PFSK-1 (cell line): ENCODE measurements around the gene SLC4A4.

ENCODE experiments used
- FOXP2 ChIP-seq: optimal IDR thresholded peaks from 2 replicates; pipeline ENCODE3; 2011; ENCODE audit warnings: borderline replicate concordance, control low read depth, inconsistent platforms; ENCODE audit not compliant: insufficient read depth; ENCODE audit errors: extremely low read length, extremely low read depth
- POLR2AphosphoS5 ChIP-seq: IDR thresholded peaks from 2 replicates; pipeline ENCODE4 v1.6.1; 2012; ENCODE audit warnings: low read depth, mild to moderate bottlenecking, control low read depth, low read length, moderate library complexity
- SIN3A ChIP-seq: IDR thresholded peaks from 2 replicates; pipeline ENCODE4 v1.6.1; 2012; ENCODE audit warnings: mild to moderate bottlenecking, low read length, moderate library complexity, borderline replicate concordance; ENCODE audit not compliant: insufficient read depth
- TAF1 ChIP-seq: IDR thresholded peaks from 2 replicates; pipeline ENCODE4 v1.6.1; 2012; ENCODE audit warnings: low read length, control low read depth, borderline replicate concordance; ENCODE audit not compliant: insufficient read depth
- TF ChIP-seq, protein P1 (sequence below), 2 experiments: IDR thresholded peaks; 2 replicates each; pipeline versions ENCODE4 v1.6.1 to v1.8.0; 2011 to 2012; ENCODE audit warnings: low read depth in 2 of 2, low read length in 2 of 2, control low read depth in 1 of 2, inconsistent platforms in 1 of 2, mild to moderate bottlenecking in 1 of 2, moderate library complexity in 1 of 2; ENCODE audit not compliant: insufficient read depth in 1 of 2

Gene SLC4A4

DNA sequence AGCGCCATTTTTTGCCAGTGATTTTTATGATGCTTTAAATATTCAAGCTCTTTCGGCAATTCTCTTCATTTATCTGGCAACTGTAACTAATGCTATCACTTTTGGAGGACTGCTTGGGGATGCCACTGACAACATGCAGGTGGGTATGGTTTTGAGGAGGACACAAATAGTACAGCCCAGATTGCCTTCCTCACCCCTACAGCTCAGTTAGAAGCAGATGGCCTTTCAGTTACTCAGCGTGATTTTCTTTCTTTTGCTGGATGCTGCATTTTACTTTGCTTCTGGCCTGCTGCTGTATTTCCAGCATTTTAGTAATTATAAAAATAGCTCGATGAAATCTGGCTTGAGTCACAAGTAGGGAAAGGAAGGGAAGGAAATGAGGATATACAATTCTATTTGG lies 114.7 kb downstream of the SLC4A4 start:
- TF ChIP-seq POLR2AphosphoS5 = no peak
- no peak for TF ChIP-seq FOXP2
- TF ChIP-seq, protein P1, sequence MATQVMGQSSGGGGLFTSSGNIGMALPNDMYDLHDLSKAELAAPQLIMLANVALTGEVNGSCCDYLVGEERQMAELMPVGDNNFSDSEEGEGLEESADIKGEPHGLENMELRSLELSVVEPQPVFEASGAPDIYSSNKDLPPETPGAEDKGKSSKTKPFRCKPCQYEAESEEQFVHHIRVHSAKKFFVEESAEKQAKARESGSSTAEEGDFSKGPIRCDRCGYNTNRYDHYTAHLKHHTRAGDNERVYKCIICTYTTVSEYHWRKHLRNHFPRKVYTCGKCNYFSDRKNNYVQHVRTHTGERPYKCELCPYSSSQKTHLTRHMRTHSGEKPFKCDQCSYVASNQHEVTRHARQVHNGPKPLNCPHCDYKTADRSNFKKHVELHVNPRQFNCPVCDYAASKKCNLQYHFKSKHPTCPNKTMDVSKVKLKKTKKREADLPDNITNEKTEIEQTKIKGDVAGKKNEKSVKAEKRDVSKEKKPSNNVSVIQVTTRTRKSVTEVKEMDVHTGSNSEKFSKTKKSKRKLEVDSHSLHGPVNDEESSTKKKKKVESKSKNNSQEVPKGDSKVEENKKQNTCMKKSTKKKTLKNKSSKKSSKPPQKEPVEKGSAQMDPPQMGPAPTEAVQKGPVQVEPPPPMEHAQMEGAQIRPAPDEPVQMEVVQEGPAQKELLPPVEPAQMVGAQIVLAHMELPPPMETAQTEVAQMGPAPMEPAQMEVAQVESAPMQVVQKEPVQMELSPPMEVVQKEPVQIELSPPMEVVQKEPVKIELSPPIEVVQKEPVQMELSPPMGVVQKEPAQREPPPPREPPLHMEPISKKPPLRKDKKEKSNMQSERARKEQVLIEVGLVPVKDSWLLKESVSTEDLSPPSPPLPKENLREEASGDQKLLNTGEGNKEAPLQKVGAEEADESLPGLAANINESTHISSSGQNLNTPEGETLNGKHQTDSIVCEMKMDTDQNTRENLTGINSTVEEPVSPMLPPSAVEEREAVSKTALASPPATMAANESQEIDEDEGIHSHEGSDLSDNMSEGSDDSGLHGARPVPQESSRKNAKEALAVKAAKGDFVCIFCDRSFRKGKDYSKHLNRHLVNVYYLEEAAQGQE (IDR thresholded peaks at IDR 0.05; ENCODE audit: insufficient read depth in 1 of 2, low read depth in 2 of 2, low read length in 2 of 2) = no peak
- no peak for TF ChIP-seq TAF1
- no peak for TF ChIP-seq SIN3A

GRCh38 chr4:71456841-71457240 lies 118.0 kb downstream of the SLC4A4 start:
- TF ChIP-seq FOXP2 = no peak

- TF ChIP-seq FOXP2 (no peak), POLR2AphosphoS5 (no peak), TAF1 (no peak), SIN3A (no peak)
- TF ChIP-seq, protein P1 (IDR thresholded peaks at IDR 0.05; ENCODE audit: insufficient read depth in 1 of 2, low read depth in 2 of 2, low read length in 2 of 2) = no peak
Measured at GRCh38 chr4:71460371-71460770, 121.6 kb downstream of the SLC4A4 start.

GRCh38 chr4:71461422-71461821 lies 122.6 kb downstream of the SLC4A4 start:
- TF ChIP-seq SIN3A = no peak
- TF ChIP-seq POLR2AphosphoS5 = no peak
- TF ChIP-seq FOXP2 = no peak
- TF ChIP-seq, protein P1 (IDR thresholded peaks at IDR 0.05; ENCODE audit: insufficient read depth in 1 of 2, low read depth in 2 of 2, low read length in 2 of 2) = no peak
- no peak for TF ChIP-seq TAF1

- no peak for TF ChIP-seq SIN3A
- TF ChIP-seq TAF1 = no peak
Measured at GRCh38 chr4:71466775-71467174, 128.0 kb downstream of the SLC4A4 start.

DNA sequence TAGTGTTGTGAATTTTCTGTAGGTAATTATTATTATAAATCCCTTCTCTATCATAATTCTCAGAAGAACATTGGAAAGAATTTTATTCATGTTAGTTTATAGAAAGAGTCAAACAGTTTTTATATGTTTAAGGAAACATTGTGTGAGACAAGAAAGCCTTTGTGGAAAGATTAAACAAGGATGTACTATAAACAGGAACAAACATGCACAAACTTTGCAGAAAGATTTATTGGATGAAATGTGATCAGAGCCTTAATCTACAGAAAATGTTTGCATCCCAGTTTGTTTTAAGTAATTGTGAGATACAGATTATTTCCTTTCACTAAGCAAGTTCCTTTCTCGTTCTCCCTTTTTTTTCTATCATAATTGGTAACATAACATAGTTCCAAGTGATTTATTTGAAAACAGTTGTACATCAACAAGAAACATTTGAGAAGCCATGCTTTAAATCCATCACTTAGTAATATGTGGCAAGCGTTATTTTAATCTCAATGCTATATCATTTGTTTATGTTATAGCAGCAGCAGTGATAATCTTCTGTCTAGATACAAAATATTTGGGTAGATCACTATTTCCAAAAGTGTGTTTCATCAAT lies 129.4 kb downstream of the SLC4A4 start:
- TF ChIP-seq, protein P1 (IDR thresholded peaks at IDR 0.05; ENCODE audit: insufficient read depth in 1 of 2, low read depth in 2 of 2, low read length in 2 of 2) = no peak
- TF ChIP-seq SIN3A = no peak
- no peak for TF ChIP-seq FOXP2
- TF ChIP-seq TAF1 = no peak
- no peak for TF ChIP-seq POLR2AphosphoS5
